ENCODE results near the gene UFC1. TPM values are rescaled to one million over a fixed set of nuclear protein-coding genes. Genes with fewer than 3 reads are reported as not detected.

Gene UFC1
- total and polyA plus RNA-seq, 2 of the 13 experiments (the other 11 are each of a cell fraction or from before 2014, with no cell fraction given): 72.8 to 85.2 TPM

DNA sequence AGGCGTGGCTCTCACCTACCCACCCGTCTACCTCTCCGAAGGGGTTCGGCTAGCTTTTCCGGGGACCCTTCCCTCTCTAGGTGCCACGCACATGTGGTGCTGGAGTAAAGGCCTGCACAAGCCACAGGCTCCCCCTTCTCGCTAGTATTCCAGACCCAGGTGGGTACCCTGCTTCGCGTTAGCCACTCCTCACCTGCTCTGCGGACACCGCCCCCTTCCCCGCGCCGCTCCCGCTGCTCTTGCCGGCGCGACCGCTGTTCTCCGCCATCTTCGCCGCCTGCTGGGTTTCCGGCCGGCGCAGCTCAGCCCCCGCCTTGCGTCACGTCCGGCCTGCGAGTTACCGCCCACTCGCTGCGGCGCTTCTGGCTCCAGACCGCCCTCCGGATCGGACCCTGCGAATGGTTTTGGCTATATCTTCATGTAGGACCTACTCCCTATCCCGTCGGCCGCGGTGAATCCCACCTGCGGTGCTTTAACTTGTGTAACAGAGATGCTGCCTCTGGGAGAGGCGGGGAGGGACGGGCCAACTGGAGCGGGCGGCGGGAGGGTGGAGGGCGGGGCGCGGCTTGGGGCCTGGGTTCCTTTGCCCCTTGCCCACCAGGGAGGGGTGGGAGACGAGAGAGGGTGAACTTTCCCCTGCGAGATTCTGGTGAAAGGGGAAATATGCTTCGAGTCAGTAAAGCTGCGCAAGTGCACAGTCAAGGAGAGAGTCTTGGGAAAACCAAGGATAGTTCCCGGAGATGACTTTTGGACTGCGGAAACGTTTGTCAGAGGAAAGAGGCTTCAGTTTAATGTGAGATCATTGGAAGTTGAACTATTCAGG is 35.8 kb upstream of the UFC1 start, which contains the start of the genes NIT1 and PFDN2 (continued):
- no peak for TF ChIP-seq ZBTB49 (CRISPR knock-in tag; IDR thresholded peaks at IDR 0.05; ENCODE audit: borderline replicate concordance)
- TF ChIP-seq E2F5 (CRISPR knock-in tag; conservative IDR thresholded peaks at IDR 0.05): no peak
- TF ChIP-seq ZNF678 (CRISPR knock-in tag; IDR thresholded peaks at IDR 0.05): 0 out of 2 replicates have a peak, but pooled peaks have one; percentile 18
- TF ChIP-seq GATA4 (IDR thresholded peaks at IDR 0.05; ENCODE audit: borderline replicate concordance, low read depth): 0 out of 2 replicates have a peak, but pooled peaks have one; percentile 36
- peak; percentile 97 for TF ChIP-seq ARID4A (CRISPR knock-in tag; IDR thresholded peaks at IDR 0.05; ENCODE audit: borderline replicate concordance)
- no peak for TF ChIP-seq CENPX (CRISPR knock-in tag; IDR thresholded peaks at IDR 0.05)
- TF ChIP-seq NR2F6 (IDR thresholded peaks at IDR 0.05): no peak
- TF ChIP-seq NR2F6 (CRISPR knock-in tag; IDR thresholded peaks at IDR 0.05): no peak
- TF ChIP-seq ZNF44 (CRISPR knock-in tag; IDR thresholded peaks at IDR 0.05): peak; percentile 73; the same call in 1 of the 2 replicates
- peak; percentile 19; the same call in 1 of the 2 replicates for TF ChIP-seq ZNF230 (CRISPR knock-in tag; IDR thresholded peaks at IDR 0.05)
- peak; percentile 33 for TF ChIP-seq JARID2 (CRISPR knock-in tag; IDR thresholded peaks at IDR 0.05; ENCODE audit: insufficient replicate concordance)
- no peak for TF ChIP-seq ZNF879 (CRISPR knock-in tag; IDR thresholded peaks at IDR 0.05)
- TF ChIP-seq ZNF577 (CRISPR knock-in tag; IDR thresholded peaks at IDR 0.05; ENCODE audit: borderline replicate concordance, low read depth): 0 out of 2 replicates have a peak, but pooled peaks have one; percentile 14
- TF ChIP-seq, protein P1, sequence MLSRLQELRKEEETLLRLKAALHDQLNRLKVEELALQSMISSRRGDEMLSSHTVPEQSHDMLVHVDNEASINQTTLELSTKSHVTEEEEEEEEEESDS (CRISPR knock-in tag; IDR thresholded peaks at IDR 0.05; ENCODE audit: borderline replicate concordance): no peak
- TF ChIP-seq ZNF468 (CRISPR knock-in tag; IDR thresholded peaks at IDR 0.05): no peak
- TF ChIP-seq ETV6 (CRISPR knock-in tag; conservative IDR thresholded peaks at IDR 0.05): peak; percentile 79
- peak; percentile 45; the same call in 1 of the 2 replicates for TF ChIP-seq BCL6 (CRISPR knock-in tag; IDR thresholded peaks at IDR 0.05)
- TF ChIP-seq, protein P2, sequence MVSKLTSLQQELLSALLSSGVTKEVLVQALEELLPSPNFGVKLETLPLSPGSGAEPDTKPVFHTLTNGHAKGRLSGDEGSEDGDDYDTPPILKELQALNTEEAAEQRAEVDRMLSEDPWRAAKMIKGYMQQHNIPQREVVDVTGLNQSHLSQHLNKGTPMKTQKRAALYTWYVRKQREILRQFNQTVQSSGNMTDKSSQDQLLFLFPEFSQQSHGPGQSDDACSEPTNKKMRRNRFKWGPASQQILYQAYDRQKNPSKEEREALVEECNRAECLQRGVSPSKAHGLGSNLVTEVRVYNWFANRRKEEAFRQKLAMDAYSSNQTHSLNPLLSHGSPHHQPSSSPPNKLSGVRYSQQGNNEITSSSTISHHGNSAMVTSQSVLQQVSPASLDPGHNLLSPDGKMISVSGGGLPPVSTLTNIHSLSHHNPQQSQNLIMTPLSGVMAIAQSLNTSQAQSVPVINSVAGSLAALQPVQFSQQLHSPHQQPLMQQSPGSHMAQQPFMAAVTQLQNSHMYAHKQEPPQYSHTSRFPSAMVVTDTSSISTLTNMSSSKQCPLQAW (CRISPR knock-in tag; IDR thresholded peaks at IDR 0.05): peak; percentile 72
- no peak for TF ChIP-seq MAFK (conservative IDR thresholded peaks at IDR 0.05 in 1 of 2, IDR thresholded peaks at IDR 0.05 in 1 of 2; ENCODE audit: low read length in 2 of 2)

All from HepG2 (cell line).